ENCODE measurements around the gene NOL7. TPM values are rescaled to one million over a fixed set of nuclear protein-coding genes. Genes with fewer than 3 reads are reported as not detected.

The NOL7 gene
- total and polyA plus RNA-seq, 9 of the 15 experiments (the other 6 are each of a cell fraction or from before 2014, with no cell fraction given): 19.4 to 235 (median 157) TPM

DNA sequence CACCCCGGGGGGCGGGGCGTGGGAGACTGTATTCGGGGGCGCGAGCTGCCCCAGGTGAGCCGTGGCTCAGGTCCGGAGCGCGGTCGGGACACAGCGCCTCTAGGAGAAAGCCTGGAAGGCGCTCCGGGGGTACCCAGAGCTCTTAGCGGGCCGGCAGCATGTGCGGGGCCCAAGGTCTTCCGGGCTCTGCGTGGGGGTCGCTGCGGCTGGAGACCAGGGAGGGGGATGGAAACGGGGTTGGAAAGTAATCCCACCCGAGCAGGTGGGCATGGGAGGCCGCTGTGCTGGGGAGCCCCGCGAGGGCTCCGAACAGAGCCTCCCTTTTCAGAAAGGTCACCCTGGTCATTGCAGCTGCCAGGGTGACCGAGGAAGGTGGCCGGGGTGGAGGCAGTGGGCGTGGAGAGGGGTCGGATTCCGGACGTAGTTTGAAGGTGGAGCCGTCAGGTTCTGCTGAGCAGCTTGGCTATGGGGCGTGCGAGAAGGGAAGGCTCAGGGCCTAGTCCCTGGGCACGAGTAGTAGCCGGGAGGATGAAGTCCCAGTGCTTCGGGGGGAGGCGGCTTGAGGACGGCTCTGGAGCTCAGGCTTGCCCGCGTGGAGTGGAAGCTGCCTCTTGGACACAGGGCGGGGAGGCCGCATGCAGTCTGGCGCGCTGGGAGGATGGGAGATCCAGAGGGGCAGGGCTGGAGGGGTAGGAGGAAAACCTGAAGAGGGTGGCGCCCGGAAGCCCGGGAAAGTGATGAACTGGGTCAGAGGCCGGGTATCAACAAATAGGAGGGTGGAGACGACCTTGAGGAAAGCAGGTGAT, 40.4 kb upstream of the NOL7 start, which contains the start of gene SIRT5 (continued):
- TF ChIP-seq, protein P1, sequence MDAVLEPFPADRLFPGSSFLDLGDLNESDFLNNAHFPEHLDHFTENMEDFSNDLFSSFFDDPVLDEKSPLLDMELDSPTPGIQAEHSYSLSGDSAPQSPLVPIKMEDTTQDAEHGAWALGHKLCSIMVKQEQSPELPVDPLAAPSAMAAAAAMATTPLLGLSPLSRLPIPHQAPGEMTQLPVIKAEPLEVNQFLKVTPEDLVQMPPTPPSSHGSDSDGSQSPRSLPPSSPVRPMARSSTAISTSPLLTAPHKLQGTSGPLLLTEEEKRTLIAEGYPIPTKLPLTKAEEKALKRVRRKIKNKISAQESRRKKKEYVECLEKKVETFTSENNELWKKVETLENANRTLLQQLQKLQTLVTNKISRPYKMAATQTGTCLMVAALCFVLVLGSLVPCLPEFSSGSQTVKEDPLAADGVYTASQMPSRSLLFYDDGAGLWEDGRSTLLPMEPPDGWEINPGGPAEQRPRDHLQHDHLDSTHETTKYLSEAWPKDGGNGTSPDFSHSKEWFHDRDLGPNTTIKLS (IDR thresholded peaks at IDR 0.05; ENCODE audit: borderline replicate concordance, low read depth): 0 out of 2 replicates have a peak, but pooled peaks have one; percentile 20
- TF ChIP-seq, protein P2, sequence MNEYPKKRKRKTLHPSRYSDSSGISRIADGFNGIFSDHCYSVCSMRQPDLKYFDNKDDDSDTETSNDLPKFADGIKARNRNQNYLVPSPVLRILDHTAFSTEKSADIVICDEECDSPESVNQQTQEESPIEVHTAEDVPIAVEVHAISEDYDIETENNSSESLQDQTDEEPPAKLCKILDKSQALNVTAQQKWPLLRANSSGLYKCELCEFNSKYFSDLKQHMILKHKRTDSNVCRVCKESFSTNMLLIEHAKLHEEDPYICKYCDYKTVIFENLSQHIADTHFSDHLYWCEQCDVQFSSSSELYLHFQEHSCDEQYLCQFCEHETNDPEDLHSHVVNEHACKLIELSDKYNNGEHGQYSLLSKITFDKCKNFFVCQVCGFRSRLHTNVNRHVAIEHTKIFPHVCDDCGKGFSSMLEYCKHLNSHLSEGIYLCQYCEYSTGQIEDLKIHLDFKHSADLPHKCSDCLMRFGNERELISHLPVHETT (CRISPR knock-in tag; conservative IDR thresholded peaks at IDR 0.05 in 1 of 2, IDR thresholded peaks at IDR 0.05 in 1 of 2): peak in 1 of 2 experiments; percentile 60; a peak in 2 of 4 replicates
- TF ChIP-seq, protein P3, sequence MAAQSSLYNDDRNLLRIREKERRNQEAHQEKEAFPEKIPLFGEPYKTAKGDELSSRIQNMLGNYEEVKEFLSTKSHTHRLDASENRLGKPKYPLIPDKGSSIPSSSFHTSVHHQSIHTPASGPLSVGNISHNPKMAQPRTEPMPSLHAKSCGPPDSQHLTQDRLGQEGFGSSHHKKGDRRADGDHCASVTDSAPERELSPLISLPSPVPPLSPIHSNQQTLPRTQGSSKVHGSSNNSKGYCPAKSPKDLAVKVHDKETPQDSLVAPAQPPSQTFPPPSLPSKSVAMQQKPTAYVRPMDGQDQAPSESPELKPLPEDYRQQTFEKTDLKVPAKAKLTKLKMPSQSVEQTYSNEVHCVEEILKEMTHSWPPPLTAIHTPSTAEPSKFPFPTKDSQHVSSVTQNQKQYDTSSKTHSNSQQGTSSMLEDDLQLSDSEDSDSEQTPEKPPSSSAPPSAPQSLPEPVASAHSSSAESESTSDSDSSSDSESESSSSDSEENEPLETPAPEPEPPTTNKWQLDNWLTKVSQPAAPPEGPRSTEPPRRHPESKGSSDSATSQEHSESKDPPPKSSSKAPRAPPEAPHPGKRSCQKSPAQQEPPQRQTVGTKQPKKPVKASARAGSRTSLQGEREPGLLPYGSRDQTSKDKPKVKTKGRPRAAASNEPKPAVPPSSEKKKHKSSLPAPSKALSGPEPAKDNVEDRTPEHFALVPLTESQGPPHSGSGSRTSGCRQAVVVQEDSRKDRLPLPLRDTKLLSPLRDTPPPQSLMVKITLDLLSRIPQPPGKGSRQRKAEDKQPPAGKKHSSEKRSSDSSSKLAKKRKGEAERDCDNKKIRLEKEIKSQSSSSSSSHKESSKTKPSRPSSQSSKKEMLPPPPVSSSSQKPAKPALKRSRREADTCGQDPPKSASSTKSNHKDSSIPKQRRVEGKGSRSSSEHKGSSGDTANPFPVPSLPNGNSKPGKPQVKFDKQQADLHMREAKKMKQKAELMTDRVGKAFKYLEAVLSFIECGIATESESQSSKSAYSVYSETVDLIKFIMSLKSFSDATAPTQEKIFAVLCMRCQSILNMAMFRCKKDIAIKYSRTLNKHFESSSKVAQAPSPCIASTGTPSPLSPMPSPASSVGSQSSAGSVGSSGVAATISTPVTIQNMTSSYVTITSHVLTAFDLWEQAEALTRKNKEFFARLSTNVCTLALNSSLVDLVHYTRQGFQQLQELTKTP (IDR thresholded peaks at IDR 0.05; ENCODE audit: low read depth in 1 of 2, partially characterized antibody in 2 of 2): peak in 1 of 2 experiments; percentile 56
- TF ChIP-seq SMARCE1 (IDR thresholded peaks at IDR 0.05) (peak; percentile 52; the same call in 1 of the 2 replicates), XRCC3 (IDR thresholded peaks at IDR 0.05) (no peak), ZNF76 (CRISPR knock-in tag; IDR thresholded peaks at IDR 0.05; ENCODE audit: borderline replicate concordance) (peak; percentile 54; the same call in 1 of the 2 replicates), RBFOX2 (IDR thresholded peaks at IDR 0.05; ENCODE audit: low read depth, low read length) (peak; percentile 93), MYNN (IDR thresholded peaks at IDR 0.05) (peak; percentile 67), MYNN (CRISPR knock-in tag; IDR thresholded peaks at IDR 0.05) (no peak), BCOR (IDR thresholded peaks at IDR 0.05) (peak; percentile 54; the same call in 1 of the 2 replicates), SMC3 (conservative IDR thresholded peaks at IDR 0.05; ENCODE audit: insufficient read depth, low read depth, low read length) (peak; percentile 26; the same call in 1 of the 2 replicates), MED1 (CRISPR knock-in tag; IDR thresholded peaks at IDR 0.05; ENCODE audit: borderline replicate concordance) (no peak), BRD9 (IDR thresholded peaks at IDR 0.05; ENCODE audit: low read depth, partially characterized antibody) (peak; percentile 63), SMARCB1 (IDR thresholded peaks at IDR 0.05; ENCODE audit: insufficient read length, low read depth) (no peak), EP400 (IDR thresholded peaks at IDR 0.05) (peak; percentile 94), SIRT6 (IDR thresholded peaks at IDR 0.05; ENCODE audit: low read depth, low read length) (no peak), ZNF316 (IDR thresholded peaks at IDR 0.05) (peak; percentile 38), TBP (optimal IDR thresholded peaks at IDR 0.05; ENCODE audit: low read depth, low read length) (no peak), ZNF431 (CRISPR knock-in tag; IDR thresholded peaks at IDR 0.05) (no peak), ZNF354B (CRISPR knock-in tag; IDR thresholded peaks at IDR 0.05) (no peak)
- TF ChIP-seq, protein P4, sequence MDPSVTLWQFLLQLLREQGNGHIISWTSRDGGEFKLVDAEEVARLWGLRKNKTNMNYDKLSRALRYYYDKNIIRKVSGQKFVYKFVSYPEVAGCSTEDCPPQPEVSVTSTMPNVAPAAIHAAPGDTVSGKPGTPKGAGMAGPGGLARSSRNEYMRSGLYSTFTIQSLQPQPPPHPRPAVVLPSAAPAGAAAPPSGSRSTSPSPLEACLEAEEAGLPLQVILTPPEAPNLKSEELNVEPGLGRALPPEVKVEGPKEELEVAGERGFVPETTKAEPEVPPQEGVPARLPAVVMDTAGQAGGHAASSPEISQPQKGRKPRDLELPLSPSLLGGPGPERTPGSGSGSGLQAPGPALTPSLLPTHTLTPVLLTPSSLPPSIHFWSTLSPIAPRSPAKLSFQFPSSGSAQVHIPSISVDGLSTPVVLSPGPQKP (CRISPR knock-in tag; IDR thresholded peaks at IDR 0.05): no peak
